ENCODE measurements around the gene GAS6. TPM values are rescaled to one million over a fixed set of nuclear protein-coding genes. Genes with fewer than 3 reads are reported as not detected.
"Not testable (repeated sequence)": the region's sequence is repeated elsewhere in the genome, so short reads cannot be mapped to it uniquely, and the experiment has no call there.

GAS6 gene
- total and polyA plus RNA-seq, 11 donors, result 96.7 to 438 (median 183) TPM

- H3K4me3 ChIP-seq, result no peak overlapping the region
- ATAC-seq (no peak), DNase-seq (peak in 1 of 5 donors; percentile 20)
- H3K4me1 ChIP-seq, result peaks cover 12 to 16% (median 15%) of the 10 kb centered on the region in 12 donors
- WGBS, 4 donors, result 90 to 93% (median 91%) methylated on average over 18 to 25 of the region's 25 CpGs
- peaks cover 2 to 57% (median 44%) of the 10 kb centered on the region in 9 donors for H3K36me3 ChIP-seq
- no peak overlapping the region for H3K27ac ChIP-seq
- intact Hi-C loops (cut with DNase I), result no loop called here
- TF ChIP-seq POLR2A (IDR thresholded peaks at IDR 0.05) (no peak), CTCF (IDR thresholded peaks at IDR 0.05) (no peak)
- no peaks in the 10 kb centered on the region for H3K9me3 ChIP-seq
- H3K27me3 ChIP-seq, result no peaks in the 10 kb centered on the region
Measured at GRCh38 chr13:113833111-113833830, 30.6 kb downstream of the GAS6 start.

GRCh38 chr13:113832631-113833030 is 31.2 kb downstream of the GAS6 start:
- intact Hi-C loops (cut with DNase I), result no loop called here
- no peak for TF ChIP-seq POLR2A (IDR thresholded peaks at IDR 0.05)
- no peak for TF ChIP-seq CTCF (IDR thresholded peaks at IDR 0.05)
- Histone ChIP-seq H3K36me3 (peaks cover 2 to 64% (median 50%) of the 10 kb centered on the region in 9 donors), H3K9me3 (no peaks in the 10 kb centered on the region), H3K4me1 (peaks cover 7 to 10% (median 9%) of the 10 kb centered on the region in 12 donors), H3K27ac (no peak overlapping the region), H3K4me3 (no peak overlapping the region), H3K27me3 (no peaks in the 10 kb centered on the region)
- no peak for ATAC-seq
- 93 to 96% (median 94%) methylated on average over 11 to 23 of the region's 23 CpGs for WGBS, 4 donors
- peak in 2 of 5 donors; percentile 21 to 55 for DNase-seq

GRCh38 chr13:113832205-113832604 is 31.7 kb downstream of the GAS6 start:
- DNase-seq (peak in 2 of 5 donors; percentile 19 to 40), ATAC-seq (no peak)
- Histone ChIP-seq H3K9me3 (no peaks in the 10 kb centered on the region), H3K27ac (no peak overlapping the region), H3K36me3 (peaks cover 2 to 68% (median 54%) of the 10 kb centered on the region in 9 donors), H3K4me3 (no peak overlapping the region), H3K27me3 (no peaks in the 10 kb centered on the region), H3K4me1 (peaks cover 3 to 6% (median 5%) of the 10 kb centered on the region in 12 donors)
- intact Hi-C loops (cut with DNase I), result no loop called here
- no peak for TF ChIP-seq CTCF (IDR thresholded peaks at IDR 0.05)
- no peak for TF ChIP-seq POLR2A (IDR thresholded peaks at IDR 0.05)
- 89 to 93% (median 91%) methylated on average over 2 to 19 of the region's 19 CpGs for WGBS, 4 donors

GRCh38 chr13:113831061-113831460 is 32.8 kb downstream of the GAS6 start:
- no peak overlapping the region for H3K27ac ChIP-seq
- intact Hi-C loops (cut with DNase I), result no loop called here
- TF ChIP-seq CTCF (IDR thresholded peaks at IDR 0.05) (no peak), POLR2A (IDR thresholded peaks at IDR 0.05) (no peak)
- ATAC-seq (peak in 1 of 4 donors; percentile 5), DNase-seq (peak in 1 of 5 donors; percentile 59)
- H3K27me3 ChIP-seq, result no peaks in the 10 kb centered on the region
- H3K4me1 ChIP-seq, result no peaks in the 10 kb centered on the region
- no peaks in the 10 kb centered on the region for H3K9me3 ChIP-seq
- 92 to 94% (median 93%) methylated on average over 10 to 23 of the region's 23 CpGs for whole genome bisulfite sequencing, 4 donors
- H3K36me3 ChIP-seq, result peaks cover 2 to 79% (median 61%) of the 10 kb centered on the region in 9 donors
- H3K4me3 ChIP-seq, result no peak overlapping the region

GRCh38 chr13:113830426-113830950 is 33.4 kb downstream of the GAS6 start:
- H3K4me1 ChIP-seq; H3K4me3 ChIP-seq; H3K9me3 ChIP-seq; ATAC-seq; H3K27ac ChIP-seq; H3K27me3 ChIP-seq; intact Hi-C loops (cut with DNase I): not testable (repeated sequence)
- DNase-seq, result peak in 1 of 5 donors; percentile 33
- peaks cover 2 to 83% (median 66%) of the 10 kb centered on the region in 9 donors for H3K36me3 ChIP-seq
- 82 to 95% (median 89%) methylated on average over 6 to 22 of the region's 22 CpGs for WGBS, 4 donors
